NT2/D1 (cell line): ENCODE measurements around the gene WNT2B.

Experiments used
- SUZ12 ChIP-seq: IDR thresholded peaks from 2 replicates; pipeline ENCODE4 v1.6.1; 2011; ENCODE audit not compliant: insufficient read length, insufficient read depth; ENCODE audit errors: extremely low read depth
- YY1 ChIP-seq: IDR thresholded peaks from 2 replicates; pipeline ENCODE4 v1.6.1; 2011; ENCODE audit not compliant: insufficient read length, insufficient read depth
- ZNF274 ChIP-seq: IDR thresholded peaks from 2 replicates; pipeline ENCODE4 v1.6.1; 2011; ENCODE audit warnings: mild to moderate bottlenecking, low read depth, low read length

DNA sequence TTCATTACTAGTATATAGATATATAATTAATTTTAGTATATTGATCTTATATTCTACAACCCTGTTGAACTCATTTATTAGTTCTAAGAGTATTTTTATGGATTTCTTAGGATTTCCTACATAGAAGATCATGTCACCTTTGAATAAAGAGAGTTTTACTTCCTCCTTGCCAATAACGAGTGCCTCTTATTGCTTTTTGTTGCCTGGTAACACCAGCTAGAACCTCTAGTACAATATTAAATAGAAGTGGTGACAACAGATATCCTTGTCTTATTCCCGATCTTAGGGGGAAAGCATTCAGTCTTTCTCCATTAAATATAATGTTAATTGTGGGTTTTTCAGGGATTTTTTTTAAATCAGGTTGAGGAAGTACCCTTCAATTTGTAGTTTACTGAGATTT is 40.8 kb downstream of the WNT2B start:
- TF ChIP-seq YY1 (no peak), ZNF274 (no peak), SUZ12 (no peak)
